Thymus (tissue), 11 donors: ENCODE measurements around the gene GCLM. TPM values are rescaled to one million over a fixed set of nuclear protein-coding genes. Genes with fewer than 3 reads are reported as not detected.
A peak's percentile ranks its signal among the peaks of the same experiment; 100 is the strongest.
"Not testable (repeated sequence)": the region's sequence is repeated elsewhere in the genome, so short reads cannot be mapped to it uniquely, and the experiment has no call there.

ENCODE experiments used
- DNase-seq, 9 donors: peaks; one replicate each; pipeline ENCODE4 v3.0.0-alpha.2; 2013; ENCODE audit warnings: low spot score in 9 of 9, low read depth in 6 of 9, missing footprints in 1 of 9
- H3K27ac ChIP-seq, 2 donors: one replicate each; pipeline ENCODE4 v1.5.1; 2013; ENCODE audit warnings: control low read depth in 1 of 2, low read depth in 1 of 2, low read length in 1 of 2, mild to moderate bottlenecking in 1 of 2, moderate library complexity in 1 of 2
- H3K27me3 ChIP-seq, 2 donors: one replicate each; pipeline ENCODE4 v1.5.1; 2013; ENCODE audit warnings: low read length in 1 of 2; ENCODE audit not compliant: control insufficient read depth in 2 of 2, insufficient read depth in 1 of 2
- H3K36me3 ChIP-seq, 2 donors: one replicate each; pipeline ENCODE4 v1.5.1; 2013; ENCODE audit warnings: low read length in 1 of 2, mild to moderate bottlenecking in 1 of 2, moderate library complexity in 1 of 2; ENCODE audit not compliant: control insufficient read depth in 2 of 2, insufficient read depth in 2 of 2
- H3K4me1 ChIP-seq, 2 donors: one replicate each; pipeline ENCODE4 v1.5.1; 2013; ENCODE audit warnings: low read length in 2 of 2; ENCODE audit not compliant: control insufficient read depth in 2 of 2, insufficient read depth in 2 of 2
- H3K4me3 ChIP-seq, 2 donors: one replicate each; pipeline ENCODE4 v1.5.1; 2013; ENCODE audit warnings: low read length in 2 of 2, control low read depth in 1 of 2, mild to moderate bottlenecking in 1 of 2
- H3K9me3 ChIP-seq, 2 donors: one replicate each; pipeline ENCODE4 v1.5.1; 2013; ENCODE audit warnings: low read length in 1 of 2, mild to moderate bottlenecking in 1 of 2; ENCODE audit not compliant: control insufficient read depth in 2 of 2, insufficient read depth in 1 of 2
- WGBS: extraction: QIAGEN DNeasy Blood & Tissue Kit; methylation state at CpG from one replicate; pipeline ENCODE4 v1.1.7; 2013; 5-methylcytosine and 5-hydroxymethylcytosine counted together
- polyA plus RNA-seq: library from polyadenylated mRNA; stranded (reverse); fragments of 200-250 nt; gene quantifications from one replicate; pipeline ENCODE4 v1.2.3, GENCODE V29; 2013
- total RNA-seq: library from RNA; stranded (reverse); fragments of 120-200 nt; gene quantifications from one replicate; pipeline ENCODE4 v1.2.4, GENCODE V29; 2013
- donor health status: healthy.

The GCLM gene
- total and polyA plus RNA-seq, 2 donors = 3.9 to 8.2 TPM

DNA sequence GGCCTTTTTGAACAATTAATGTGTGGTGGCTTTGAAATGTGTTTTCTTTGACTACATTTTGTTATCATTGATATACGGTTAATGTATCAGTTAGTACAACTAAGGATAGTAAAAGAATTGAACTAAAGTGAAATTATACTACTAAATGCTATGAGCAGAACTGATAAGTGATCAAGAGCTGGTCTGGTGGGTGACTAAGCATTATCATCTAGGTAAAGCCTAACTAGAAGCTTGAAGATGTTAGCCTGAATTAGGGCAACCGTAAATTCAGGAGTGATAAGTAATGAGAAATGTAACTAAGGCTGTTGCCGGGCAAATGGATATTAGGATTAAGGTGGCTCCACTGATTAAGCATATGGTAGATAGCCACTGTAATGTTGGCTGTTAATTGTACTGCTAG, 16.0 kb upstream of the GCLM start:
- Histone ChIP-seq H3K36me3 (no peaks in the 10 kb centered on the region), H3K27ac (no peak overlapping the region), H3K9me3 (no peaks in the 10 kb centered on the region), H3K27me3 (no peaks in the 10 kb centered on the region), H3K4me1 (no peaks in the 10 kb centered on the region), H3K4me3 (no peak overlapping the region)
- DNase-seq = no peak
- WGBS = 98% methylated on average over 3 of the region's 3 CpGs

DNA sequence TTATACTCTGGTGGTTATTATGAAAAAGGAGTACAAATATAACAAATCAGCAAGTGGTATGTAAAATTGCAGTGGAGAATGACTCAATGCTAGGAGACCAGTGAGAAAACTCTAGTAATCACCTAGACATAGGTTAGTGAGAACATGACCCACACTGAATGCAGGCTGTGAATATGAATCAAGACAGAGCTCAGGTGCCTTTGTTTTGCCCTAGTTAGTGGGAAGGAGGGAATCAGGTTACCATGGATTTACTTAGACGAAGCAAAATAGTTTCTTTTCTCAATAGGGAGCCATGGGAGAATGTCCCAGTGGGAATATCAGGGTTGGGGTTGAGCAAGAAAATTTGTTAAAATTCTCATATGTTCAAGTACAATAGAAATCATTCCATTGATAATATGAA, 10.6 kb upstream of the GCLM start:
- no peak for DNase-seq
- Histone ChIP-seq H3K27me3 (no peaks in the 10 kb centered on the region), H3K36me3 (no peaks in the 10 kb centered on the region), H3K27ac (no peak overlapping the region), H3K9me3 (peaks cover 0 to 6% of the 10 kb centered on the region in 2 donors), H3K4me1 (no peaks in the 10 kb centered on the region), H3K4me3 (no peak overlapping the region)
- WGBS = 88% methylated on average over 1 of the region's 1 CpG

DNA sequence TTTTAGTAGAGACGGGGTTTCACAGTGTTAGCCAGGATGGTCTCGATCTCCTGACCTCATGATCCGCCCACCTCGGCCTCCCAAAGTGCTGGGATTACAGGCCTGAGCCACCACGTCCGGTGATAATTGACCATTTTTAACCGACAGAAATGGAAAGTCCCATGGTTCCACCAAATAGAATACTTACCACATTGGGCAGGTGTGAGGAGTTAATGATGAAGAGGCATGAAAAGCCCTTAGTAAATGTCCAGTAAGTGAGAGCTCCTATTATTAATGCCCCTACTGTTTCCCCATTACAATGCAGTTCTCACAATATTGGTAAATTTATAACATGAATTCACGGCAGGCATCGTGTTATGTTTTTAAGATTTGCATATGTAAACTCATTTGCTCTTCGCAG, 8.1 kb upstream of the GCLM start:
- no peak for DNase-seq
- 97% methylated on average over 10 of the region's 10 CpGs for WGBS
- no peaks in the 10 kb centered on the region for H3K4me1 ChIP-seq

DNA sequence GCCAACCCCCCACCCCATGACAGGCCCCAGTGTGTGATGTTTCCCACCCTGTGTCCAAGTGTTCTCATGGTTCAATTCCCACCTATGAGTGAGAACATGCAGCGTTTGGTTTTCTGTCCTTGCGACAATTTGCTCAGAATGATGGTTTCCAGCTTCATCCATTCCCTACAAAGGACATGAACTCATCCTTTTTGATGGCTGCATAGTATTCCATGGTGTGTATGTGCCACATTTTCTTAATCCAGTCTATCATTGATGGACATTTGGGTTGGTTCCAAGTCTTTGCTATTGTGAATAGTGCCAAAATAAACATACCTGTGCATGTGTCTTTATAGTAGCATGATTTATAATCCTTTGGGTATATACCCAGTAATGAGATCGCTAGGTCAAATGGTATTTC, 1.6 kb upstream of the GCLM start:
- not testable (repeated sequence) for H3K9me3 ChIP-seq, H3K4me3 ChIP-seq, H3K36me3 ChIP-seq, DNase-seq, H3K4me1 ChIP-seq, H3K27ac ChIP-seq, H3K27me3 ChIP-seq
- 98% methylated on average over 3 of the region's 3 CpGs for WGBS

More for the DNA sequence above, 8.1 kb upstream of the GCLM start:
- Histone ChIP-seq H3K9me3 (peaks cover 0 to 6% of the 10 kb centered on the region in 2 donors), H3K27ac (no peak overlapping the region), H3K27me3 (no peaks in the 10 kb centered on the region), H3K4me3 (no peak overlapping the region), H3K36me3 (no peaks in the 10 kb centered on the region)

DNA sequence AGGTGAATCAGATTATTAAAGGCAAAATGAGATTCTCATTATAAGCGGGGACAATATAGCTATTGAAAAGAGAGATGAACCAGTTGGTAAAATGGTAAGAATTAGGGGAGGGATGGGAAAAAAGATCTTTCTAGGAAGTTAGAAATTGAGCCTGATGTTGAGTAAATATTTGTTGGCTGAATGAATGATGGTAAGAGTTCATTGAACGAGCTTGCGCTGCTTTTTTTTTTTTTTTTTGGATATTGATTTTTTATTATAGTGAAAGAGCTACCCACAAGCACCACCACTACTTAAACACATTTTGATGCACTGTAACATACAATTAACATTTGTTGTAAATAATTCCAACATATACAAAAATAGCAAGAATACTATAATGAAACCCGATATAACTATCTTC, 1.1 kb upstream of the GCLM start:
- Histone ChIP-seq H3K4me3 (no peak overlapping the region), H3K27ac (no peak overlapping the region), H3K27me3 (no peaks in the 10 kb centered on the region), H3K4me1 (no peaks in the 10 kb centered on the region), H3K36me3 (no peaks in the 10 kb centered on the region), H3K9me3 (no peaks in the 10 kb centered on the region)
- DNase-seq = no peak
- WGBS = 98% methylated on average over 4 of the region's 4 CpGs

DNA sequence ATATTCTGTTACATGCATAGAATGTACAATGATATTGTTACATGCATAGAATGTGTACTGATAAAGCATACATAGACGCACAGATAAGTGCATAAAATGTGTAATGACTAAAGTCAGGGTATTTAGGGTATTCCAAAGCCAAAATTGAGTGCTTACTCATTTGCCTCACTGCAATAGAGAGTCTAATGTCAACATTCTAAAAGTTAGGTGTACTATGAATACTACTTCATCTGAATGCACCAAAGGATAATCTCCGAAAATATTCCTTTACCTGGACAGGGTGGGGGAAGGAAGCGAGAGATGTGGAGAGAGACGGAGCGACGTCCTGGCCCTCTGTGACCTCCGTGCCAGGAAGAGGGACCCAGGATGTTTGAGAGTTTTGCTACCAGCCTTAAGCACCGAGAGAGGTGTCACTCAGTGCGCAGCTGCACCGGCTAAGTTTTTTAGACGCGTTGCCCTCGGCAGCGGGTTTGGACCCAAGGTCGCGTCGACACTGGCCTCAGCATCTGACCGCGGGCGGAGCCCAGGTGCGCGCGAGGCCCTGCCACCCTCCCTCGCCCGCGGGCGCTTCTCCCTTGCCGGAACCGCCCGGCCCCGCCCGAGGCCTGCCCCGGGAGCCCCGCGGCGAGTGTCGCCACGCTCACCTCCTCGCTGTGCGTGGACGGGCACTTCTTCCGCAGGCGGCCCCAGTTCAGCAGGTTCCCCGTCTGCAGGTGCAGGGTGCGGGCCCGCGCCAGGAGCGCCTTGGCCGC, 660 bp downstream of the GCLM start:
- 2% methylated on average over 49 of the region's 49 CpGs for WGBS
- DNase-seq = peak in 7 of 9 donors; percentile 23 to 71 (median 43)
- no peaks in the 10 kb centered on the region for H3K36me3 ChIP-seq

DNA sequence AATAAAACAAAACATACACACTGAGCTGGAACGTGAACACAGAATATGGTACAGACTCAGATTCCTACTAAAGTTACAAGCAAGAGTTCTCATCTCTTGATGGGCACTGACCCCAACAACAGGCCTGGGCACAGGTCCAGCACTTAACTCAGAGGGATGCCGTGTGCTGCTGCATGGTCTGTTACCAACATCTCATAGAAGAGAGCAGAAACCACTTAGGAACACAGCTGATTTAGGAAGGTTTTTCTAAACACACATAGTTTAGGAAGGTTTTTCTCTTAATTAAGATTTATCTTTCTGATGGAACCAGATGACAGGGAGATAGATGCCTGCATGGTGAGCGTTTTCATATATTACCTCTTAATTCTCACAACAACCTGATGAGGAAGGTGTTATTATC, 1.5 kb downstream of the GCLM start:
- Histone ChIP-seq H3K4me3 (no peak overlapping the region), H3K36me3 (no peaks in the 10 kb centered on the region), H3K27ac (no peak overlapping the region), H3K27me3 (no peaks in the 10 kb centered on the region), H3K9me3 (no peaks in the 10 kb centered on the region), H3K4me1 (no peaks in the 10 kb centered on the region)
- no peak for DNase-seq
- 83% methylated on average over 3 of the region's 3 CpGs for WGBS

More for the DNA sequence above, 660 bp downstream of the GCLM start:
- Histone ChIP-seq H3K9me3 (no peaks in the 10 kb centered on the region), H3K27ac (peak overlapping the region in 1 of 2 donors; percentile 62), H3K4me1 (no peaks in the 10 kb centered on the region), H3K4me3 (peak overlapping the region; percentile 45 to 70), H3K27me3 (no peaks in the 10 kb centered on the region)

DNA sequence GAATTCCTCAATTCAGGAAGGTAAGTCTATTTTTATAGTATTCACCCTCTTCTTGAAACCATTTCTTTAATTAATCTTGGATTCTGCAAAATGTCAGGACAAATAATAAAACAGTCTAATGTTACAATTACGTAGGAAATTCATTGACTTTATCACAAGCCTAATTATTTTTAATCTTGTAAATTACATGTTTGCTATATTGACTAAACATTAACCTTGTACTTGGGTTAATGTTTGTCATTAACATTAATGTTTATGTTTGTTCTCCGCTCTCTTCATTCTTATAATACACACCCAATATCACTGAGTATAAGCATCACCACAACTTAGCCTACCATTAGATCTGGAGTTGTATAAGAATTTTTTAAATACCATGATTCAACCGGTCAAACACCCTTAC, 2.8 kb downstream of the GCLM start:
- Histone ChIP-seq H3K4me1 (no peaks in the 10 kb centered on the region), H3K9me3 (no peaks in the 10 kb centered on the region), H3K27ac (no peak overlapping the region), H3K4me3 (no peak overlapping the region), H3K36me3 (no peaks in the 10 kb centered on the region), H3K27me3 (no peaks in the 10 kb centered on the region)
- WGBS = 97% methylated on average over 3 of the region's 3 CpGs
- DNase-seq = no peak

DNA sequence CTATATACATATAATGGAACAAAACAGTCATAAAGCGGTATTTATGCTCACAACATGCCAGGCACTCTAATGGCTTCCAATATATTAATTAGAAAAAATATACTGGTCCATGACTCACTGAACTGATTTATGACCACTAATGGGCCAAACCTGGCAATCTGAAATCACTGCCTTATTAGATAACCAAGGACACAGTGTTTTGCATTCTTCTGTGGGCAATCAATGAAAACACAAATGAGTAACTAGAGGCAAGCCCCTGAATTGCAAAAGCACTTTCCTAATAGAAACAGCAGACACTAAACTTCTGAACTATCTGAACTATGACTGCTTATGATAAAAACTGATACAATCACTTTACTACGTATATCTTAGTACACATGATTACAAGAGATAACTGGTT, 3.5 kb downstream of the GCLM start:
- no peaks in the 10 kb centered on the region for H3K9me3 ChIP-seq
- no peak for DNase-seq

More for the DNA sequence above, 3.5 kb downstream of the GCLM start:
- 99% methylated on average over 2 of the region's 2 CpGs for WGBS
- H3K27ac ChIP-seq = no peak overlapping the region
- no peaks in the 10 kb centered on the region for H3K36me3 ChIP-seq
- no peaks in the 10 kb centered on the region for H3K4me1 ChIP-seq
- H3K27me3 ChIP-seq = no peaks in the 10 kb centered on the region
- no peak overlapping the region for H3K4me3 ChIP-seq
